Activated naive CD8-positive, alpha-beta T cell treated with anti-CD3 and anti-CD28 coated beads for 36 hours (primary cell): Measurements from ENCODE around the gene PHACTR4. TPM values are rescaled to one million over a fixed set of nuclear protein-coding genes. Genes with fewer than 3 reads are reported as not detected.
"Not testable (repeated sequence)": the region's sequence is repeated elsewhere in the genome, so short reads cannot be mapped to it uniquely, and the experiment has no call there.

ENCODE experiments used
- DNase-seq: peaks from one replicate; pipeline ENCODE4 v3.0.0; 2021
- H3K27ac Mint-ChIP-seq: one replicate; pipeline ENCODE4 v1.8.0; 2022; ENCODE audit warnings: mild to moderate bottlenecking, moderate library complexity, mixed read lengths
- H3K27me3 Mint-ChIP-seq: one replicate; pipeline ENCODE4 v1.8.0; 2022; ENCODE audit warnings: mild to moderate bottlenecking, mixed read lengths
- H3K36me3 Mint-ChIP-seq: one replicate; pipeline ENCODE4 v1.8.0; 2021; ENCODE audit warnings: mild to moderate bottlenecking, mixed read lengths
- H3K4me1 Mint-ChIP-seq: one replicate; pipeline ENCODE4 v1.8.0; 2021; ENCODE audit warnings: mixed read lengths
- H3K4me3 Mint-ChIP-seq: one replicate; pipeline ENCODE4 v1.8.0; 2022; ENCODE audit warnings: mild to moderate bottlenecking, moderate library complexity, mixed read lengths
- H3K9me3 Mint-ChIP-seq: one replicate; pipeline ENCODE4 v1.8.0; 2022; ENCODE audit warnings: mixed read lengths
- total RNA-seq, 2 experiments: library from RNA; stranded (reverse); gene quantifications; one replicate each; pipeline ENCODE4 v1.2.3, GENCODE V29; 2021

PHACTR4 gene
- total RNA-seq, 2 experiments from 2014 or later = 23.9 TPM

- no peak overlapping the region for H3K27ac Mint-ChIP-seq
- no peak overlapping the region for H3K4me3 Mint-ChIP-seq
- H3K9me3 Mint-ChIP-seq = no peaks in the 10 kb centered on the region
- H3K36me3 Mint-ChIP-seq = no peaks in the 10 kb centered on the region
- H3K4me1 Mint-ChIP-seq = no peaks in the 10 kb centered on the region
- H3K27me3 Mint-ChIP-seq = no peaks in the 10 kb centered on the region
- no peak for DNase-seq
Measured at GRCh38 chr1:28358716-28359115, 10.8 kb upstream of the PHACTR4 start.

DNA sequence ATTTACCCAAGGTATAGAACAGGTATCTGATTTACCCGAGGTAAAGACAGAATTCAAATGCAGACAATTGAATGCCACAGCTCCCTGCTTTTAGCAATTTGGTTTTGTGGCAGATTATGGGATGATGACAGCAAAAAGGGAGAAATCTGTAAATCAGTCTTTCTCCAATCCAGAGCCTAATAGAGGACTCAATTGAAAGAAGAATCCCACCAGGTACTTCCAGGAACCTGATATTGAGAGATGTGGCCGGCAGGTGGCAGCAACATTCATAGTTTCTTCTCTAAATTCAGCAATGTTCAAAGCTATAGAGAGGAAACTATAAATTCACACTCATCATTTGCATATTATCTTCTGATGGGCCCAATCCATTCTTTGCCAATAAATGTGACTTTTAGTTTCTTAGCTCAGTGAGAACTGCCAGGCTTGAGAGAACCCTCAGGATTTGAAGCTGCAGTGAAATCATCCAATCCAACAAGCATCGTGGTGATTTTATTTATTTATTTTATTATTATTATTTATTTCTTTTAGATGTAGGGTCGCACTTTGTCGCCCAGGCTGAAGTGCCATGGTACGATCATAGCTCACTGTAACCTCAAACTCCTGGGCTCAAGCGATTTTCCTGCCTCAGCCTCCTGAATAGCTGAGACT lies 9.8 kb upstream of the PHACTR4 start:
- Mint-ChIP-seq H3K4me3 (no peak overlapping the region), H3K36me3 (no peaks in the 10 kb centered on the region), H3K27me3 (no peaks in the 10 kb centered on the region), H3K4me1 (no peaks in the 10 kb centered on the region), H3K9me3 (no peaks in the 10 kb centered on the region), H3K27ac (no peak overlapping the region)
- DNase-seq = peak; percentile 60

DNA sequence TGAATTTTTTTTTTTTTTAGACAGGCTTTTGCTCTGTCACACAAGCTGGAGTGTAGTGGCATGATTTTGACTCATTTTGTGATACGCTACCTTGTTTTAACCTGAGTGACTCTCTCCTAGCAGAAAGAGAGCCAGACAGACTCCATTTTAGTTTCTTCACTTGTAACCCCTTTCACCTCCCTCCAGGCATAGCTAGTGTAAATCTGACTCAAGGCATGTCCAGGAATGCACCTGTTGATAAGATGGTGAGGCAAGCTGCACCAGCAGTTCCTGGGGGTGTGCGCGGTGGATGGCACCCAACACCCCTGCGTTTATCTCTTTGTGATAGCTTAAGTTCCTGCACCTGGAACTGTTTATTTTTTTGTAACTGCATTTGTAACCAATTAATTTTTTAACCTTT lies 4.7 kb upstream of the PHACTR4 start:
- no peak for DNase-seq
- H3K4me1 Mint-ChIP-seq = peaks cover 9% of the 10 kb centered on the region
- no peaks in the 10 kb centered on the region for H3K9me3 Mint-ChIP-seq
- no peaks in the 10 kb centered on the region for H3K36me3 Mint-ChIP-seq
- no peak overlapping the region for H3K4me3 Mint-ChIP-seq
- no peaks in the 10 kb centered on the region for H3K27me3 Mint-ChIP-seq
- no peak overlapping the region for H3K27ac Mint-ChIP-seq

GRCh38 chr1:28365864-28366263 lies 3.7 kb upstream of the PHACTR4 start:
- peaks cover 3% of the 10 kb centered on the region for H3K36me3 Mint-ChIP-seq
- H3K9me3 Mint-ChIP-seq = no peaks in the 10 kb centered on the region
- H3K27ac Mint-ChIP-seq = no peak overlapping the region
- no peak for DNase-seq
- H3K4me1 Mint-ChIP-seq = peaks cover 14% of the 10 kb centered on the region
- H3K4me3 Mint-ChIP-seq = no peak overlapping the region
- H3K27me3 Mint-ChIP-seq = no peaks in the 10 kb centered on the region

- not testable (repeated sequence) for H3K27me3 Mint-ChIP-seq, H3K9me3 Mint-ChIP-seq, H3K36me3 Mint-ChIP-seq, DNase-seq
- peak overlapping the region; percentile 96 for H3K27ac Mint-ChIP-seq
- peak overlapping the region; percentile 94 for H3K4me3 Mint-ChIP-seq
- peaks cover 23% of the 10 kb centered on the region for H3K4me1 Mint-ChIP-seq
Measured at GRCh38 chr1:28368608-28369007, 932 bp upstream of the PHACTR4 start.

DNA sequence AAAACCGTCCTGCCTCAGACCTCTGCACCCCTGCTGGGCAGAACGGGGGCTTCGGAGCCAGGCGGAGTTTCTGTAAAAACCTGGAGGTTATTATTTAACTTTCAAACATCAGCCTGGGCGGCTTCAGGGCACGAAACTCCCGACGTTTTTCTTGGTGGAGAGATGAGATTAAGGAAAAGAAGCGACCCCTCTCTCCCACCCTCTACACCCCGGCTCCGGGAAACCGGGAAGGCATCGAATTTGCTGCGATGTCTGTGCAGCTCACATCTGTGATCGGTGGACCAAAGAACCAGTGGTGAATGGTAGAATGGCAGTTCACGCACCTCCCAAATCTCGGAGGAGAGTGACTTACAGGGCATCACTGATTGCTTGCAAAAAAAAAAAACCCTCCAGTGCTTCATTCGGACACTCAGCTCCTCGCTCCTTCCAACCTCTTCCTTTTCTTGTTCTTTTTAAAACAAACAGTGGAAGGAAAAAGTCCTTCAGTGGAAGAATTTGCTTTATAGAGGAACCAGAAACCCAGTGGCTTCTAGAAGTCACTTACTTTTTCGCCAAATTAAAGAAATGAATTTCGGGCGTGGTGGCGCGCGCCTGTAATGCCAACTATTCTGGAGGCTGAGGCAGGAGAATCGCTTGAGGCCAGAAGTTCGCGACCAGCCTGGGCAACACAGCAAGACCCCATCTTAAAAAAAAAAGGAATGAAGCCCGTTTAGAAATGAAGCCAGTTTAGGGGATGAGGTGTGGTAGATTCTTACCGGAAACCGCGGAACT lies 884 bp downstream of the PHACTR4 start:
- Mint-ChIP-seq H3K36me3 (peaks cover 10% of the 10 kb centered on the region), H3K4me3 (peak overlapping the region; percentile 94), H3K4me1 (peaks cover 28% of the 10 kb centered on the region), H3K27me3 (no peaks in the 10 kb centered on the region), H3K27ac (peak overlapping the region; percentile 89), H3K9me3 (no peaks in the 10 kb centered on the region)
- peak; percentile 25 for DNase-seq

- H3K27me3 Mint-ChIP-seq = no peaks in the 10 kb centered on the region
- no peak for DNase-seq
- no peak overlapping the region for H3K27ac Mint-ChIP-seq
- peak overlapping the region; percentile 94 for H3K4me3 Mint-ChIP-seq
- peaks cover 29% of the 10 kb centered on the region for H3K4me1 Mint-ChIP-seq
- no peaks in the 10 kb centered on the region for H3K9me3 Mint-ChIP-seq
- H3K36me3 Mint-ChIP-seq = peaks cover 10% of the 10 kb centered on the region
Measured at GRCh38 chr1:28371010-28371377, 1.5 kb downstream of the PHACTR4 start.

DNA sequence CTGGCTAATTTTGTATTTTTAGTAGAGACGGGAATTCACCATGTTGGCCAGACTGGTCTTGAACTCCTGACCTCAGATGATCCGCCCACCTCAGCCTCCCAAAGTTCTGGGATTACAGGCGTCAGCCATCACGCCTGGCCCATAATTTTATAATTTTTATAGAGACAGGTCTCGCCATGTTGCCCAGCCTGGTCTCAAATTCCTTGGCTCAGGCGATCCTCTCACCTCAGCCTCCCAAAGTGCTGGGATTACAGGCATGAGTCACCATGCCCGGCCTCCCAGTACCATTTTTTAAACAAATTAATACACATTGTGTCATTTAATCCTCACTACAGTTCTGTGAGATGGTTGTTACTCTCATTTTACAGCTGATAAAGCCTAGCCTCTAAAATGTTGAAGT lies 3.9 kb downstream of the PHACTR4 start:
- H3K9me3 Mint-ChIP-seq, H3K4me3 Mint-ChIP-seq, H3K27me3 Mint-ChIP-seq, DNase-seq, H3K27ac Mint-ChIP-seq: not testable (repeated sequence)
- Mint-ChIP-seq H3K36me3 (peaks cover 16% of the 10 kb centered on the region), H3K4me1 (peaks cover 31% of the 10 kb centered on the region)

GRCh38 chr1:28374297-28374696 lies 4.8 kb downstream of the PHACTR4 start:
- Mint-ChIP-seq H3K27ac (no peak overlapping the region), H3K36me3 (peaks cover 19% of the 10 kb centered on the region), H3K27me3 (no peaks in the 10 kb centered on the region), H3K9me3 (no peaks in the 10 kb centered on the region), H3K4me3 (no peak overlapping the region), H3K4me1 (peaks cover 28% of the 10 kb centered on the region)
- DNase-seq = no peak

DNA sequence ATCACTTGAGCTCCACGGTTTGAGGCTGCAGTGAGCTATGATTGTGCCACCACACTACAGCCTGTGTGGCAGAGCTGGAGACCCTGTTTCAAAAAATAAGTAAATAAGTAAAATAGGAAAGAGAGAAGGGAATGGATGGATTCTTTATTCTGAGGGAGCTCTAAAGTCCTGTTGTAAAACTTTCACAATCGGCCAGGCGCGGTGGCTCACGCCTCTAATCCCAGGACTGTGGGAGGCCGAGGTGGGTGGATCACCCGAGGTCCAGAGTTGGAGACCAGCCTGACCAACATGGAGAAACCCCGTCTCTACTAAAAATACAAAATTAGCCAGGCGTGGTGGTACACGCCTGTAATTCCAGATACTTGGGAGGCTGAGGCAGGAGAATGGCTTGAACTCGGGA lies 6.1 kb downstream of the PHACTR4 start:
- H3K4me1 Mint-ChIP-seq = peaks cover 25% of the 10 kb centered on the region
- H3K27ac Mint-ChIP-seq, H3K27me3 Mint-ChIP-seq, H3K9me3 Mint-ChIP-seq, DNase-seq, H3K4me3 Mint-ChIP-seq: not testable (repeated sequence)
- peaks cover 21% of the 10 kb centered on the region for H3K36me3 Mint-ChIP-seq

DNA sequence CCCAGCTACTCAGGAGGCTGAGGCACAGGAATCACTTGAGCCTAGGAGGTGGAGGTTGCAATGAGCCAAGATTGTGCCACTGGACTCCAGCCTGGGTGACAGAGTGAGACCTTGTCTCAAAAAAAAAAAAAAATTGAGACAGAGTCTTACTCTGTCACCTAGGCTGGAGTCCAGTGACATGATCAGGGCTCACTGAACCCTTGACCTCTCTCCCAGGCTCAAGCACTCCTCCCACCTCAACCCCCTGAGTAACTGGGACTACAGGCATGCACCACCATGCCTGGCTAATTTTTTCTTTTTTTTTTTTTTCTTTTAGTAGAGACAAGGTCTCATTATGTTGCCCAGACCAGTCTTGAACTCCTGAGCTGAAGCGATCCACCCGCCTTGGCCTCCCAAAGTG lies 6.7 kb downstream of the PHACTR4 start:
- H3K4me3 Mint-ChIP-seq, H3K27ac Mint-ChIP-seq, DNase-seq, H3K27me3 Mint-ChIP-seq, H3K9me3 Mint-ChIP-seq: not testable (repeated sequence)
- Mint-ChIP-seq H3K4me1 (peaks cover 21% of the 10 kb centered on the region), H3K36me3 (peaks cover 20% of the 10 kb centered on the region)

GRCh38 chr1:28378906-28379305 lies 9.4 kb downstream of the PHACTR4 start:
- Mint-ChIP-seq H3K4me1 (peaks cover 22% of the 10 kb centered on the region), H3K4me3 (no peak overlapping the region), H3K36me3 (peaks cover 30% of the 10 kb centered on the region), H3K9me3 (peaks cover 6% of the 10 kb centered on the region), H3K27ac (no peak overlapping the region), H3K27me3 (no peaks in the 10 kb centered on the region)
- no peak for DNase-seq

GRCh38 chr1:28380394-28380793 lies 10.9 kb downstream of the PHACTR4 start:
- Mint-ChIP-seq H3K36me3 (peaks cover 37% of the 10 kb centered on the region), H3K4me3 (no peak overlapping the region), H3K27me3 (no peaks in the 10 kb centered on the region), H3K27ac (no peak overlapping the region), H3K4me1 (peaks cover 21% of the 10 kb centered on the region), H3K9me3 (peaks cover 7% of the 10 kb centered on the region)
- no peak for DNase-seq

- H3K27ac Mint-ChIP-seq, H3K27me3 Mint-ChIP-seq: not testable (repeated sequence)
- H3K4me1 Mint-ChIP-seq = peaks cover 17% of the 10 kb centered on the region
Measured at GRCh38 chr1:28383785-28384184, 14.2 kb downstream of the PHACTR4 start.

DNA sequence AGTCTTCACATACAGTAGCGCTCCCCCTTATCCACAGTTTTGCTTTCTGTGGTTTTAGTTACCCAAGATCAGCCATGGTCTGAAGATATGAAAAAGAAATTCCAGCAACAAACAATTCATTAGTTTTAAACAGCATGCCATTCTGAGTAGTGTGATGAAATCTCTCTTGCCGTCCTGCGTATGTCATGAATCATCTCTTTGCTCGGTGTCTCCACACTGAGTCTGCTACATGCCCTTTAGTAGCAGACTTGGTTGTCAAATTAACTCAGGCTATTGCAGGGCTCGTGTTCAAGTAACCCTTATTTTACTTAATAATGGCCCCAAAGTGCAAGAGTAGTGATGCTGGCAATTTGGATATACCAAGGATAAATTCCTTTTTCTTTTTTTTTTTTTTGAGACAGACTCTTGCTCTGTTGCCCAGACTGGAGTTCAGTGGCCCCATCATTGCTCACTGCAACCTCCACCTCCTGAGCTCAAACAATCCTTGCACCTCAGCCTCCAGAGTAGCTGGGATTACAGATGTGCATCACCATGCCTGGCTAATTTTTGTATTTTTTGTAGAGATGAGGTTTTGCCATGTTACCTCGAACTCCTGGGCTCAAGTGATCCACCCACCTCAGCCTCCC lies 22.6 kb downstream of the PHACTR4 start:
- no peak for DNase-seq
- Mint-ChIP-seq H3K4me1 (peaks cover 10% of the 10 kb centered on the region), H3K27me3 (no peaks in the 10 kb centered on the region), H3K27ac (no peak overlapping the region), H3K36me3 (peaks cover 4% of the 10 kb centered on the region), H3K9me3 (no peaks in the 10 kb centered on the region), H3K4me3 (no peak overlapping the region)

More at GRCh38 chr1:28383785-28384184, 14.2 kb downstream of the PHACTR4 start:
- not testable (repeated sequence) for DNase-seq, H3K9me3 Mint-ChIP-seq, H3K4me3 Mint-ChIP-seq
- peaks cover 31% of the 10 kb centered on the region for H3K36me3 Mint-ChIP-seq
